HUES6 (cell line): ENCODE measurements around the gene MICAL2.

Experiments
- H3K27ac ChIP-seq: 2 replicates; pipeline ENCODE4 v1.7.0; 2013; ENCODE audit warnings: low read depth, mild to moderate bottlenecking, low read length, inconsistent platforms
- H3K27me3 ChIP-seq: 2 replicates; pipeline ENCODE4 v1.6.1; 2013; ENCODE audit warnings: low read length; ENCODE audit not compliant: control insufficient read depth, insufficient read depth
- H3K36me3 ChIP-seq: 2 replicates; pipeline ENCODE4 v1.6.1; 2013; ENCODE audit warnings: low read length; ENCODE audit not compliant: control insufficient read depth, insufficient read depth
- H3K4me1 ChIP-seq: 2 replicates; pipeline ENCODE4 v1.6.1; 2013; ENCODE audit warnings: low read length; ENCODE audit not compliant: control insufficient read depth, insufficient read depth
- H3K4me3 ChIP-seq: 2 replicates; pipeline ENCODE4 v1.5.1; 2013; ENCODE audit warnings: low read depth, low read length
- H3K9ac ChIP-seq: one replicate; pipeline ENCODE4 v1.6.1; 2013; ENCODE audit warnings: mild to moderate bottlenecking, low read length
- H3K9me3 ChIP-seq: 2 replicates; pipeline ENCODE4 v1.6.1; 2013; ENCODE audit warnings: low read depth, low read length; ENCODE audit not compliant: control insufficient read depth, insufficient read depth

MICAL2 gene

DNA sequence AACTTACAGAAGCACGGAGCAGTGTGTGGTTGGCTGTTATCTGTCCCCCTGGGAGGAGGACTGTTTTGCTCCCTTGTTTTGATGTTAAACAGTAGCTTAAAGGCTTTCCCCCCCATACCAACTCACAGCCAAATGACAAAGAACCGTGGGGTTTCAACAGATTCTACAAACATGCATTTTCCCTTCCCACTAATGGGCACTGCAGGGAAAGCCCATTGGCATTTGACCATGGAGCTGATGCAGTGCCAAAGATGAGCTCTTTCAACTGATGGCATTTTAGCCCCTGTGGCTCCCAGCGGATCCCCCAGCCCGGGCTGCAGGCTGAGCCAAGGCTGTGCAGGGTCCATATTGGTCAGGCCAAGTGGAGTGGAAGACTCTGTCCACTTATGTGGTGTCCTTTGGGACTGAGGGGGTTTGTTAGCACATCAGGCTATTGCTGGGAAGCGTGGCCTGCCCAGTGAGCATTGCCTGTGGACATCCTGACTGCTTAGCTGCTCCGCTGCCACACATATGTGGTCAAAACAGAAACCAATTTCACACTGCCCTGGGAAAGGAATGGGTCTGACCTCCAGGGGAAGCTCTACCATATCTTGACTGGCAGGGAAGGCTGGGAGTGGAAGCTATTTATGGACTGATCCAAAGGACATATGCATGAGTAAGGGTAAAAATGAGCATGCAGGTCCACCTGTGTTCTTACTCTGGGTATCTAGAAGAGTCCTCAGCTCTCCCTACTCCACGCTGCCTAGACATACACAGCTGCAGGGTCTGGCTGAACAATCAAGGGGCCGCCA is 150.5 kb downstream of the MICAL2 start:
- H3K27ac ChIP-seq: no peak overlapping the region
- no peak overlapping the region for H3K4me3 ChIP-seq
- H3K27me3 ChIP-seq: no peaks in the 10 kb centered on the region
- H3K4me1 ChIP-seq: peaks cover 9% of the 10 kb centered on the region; the same call in 1 of the 2 replicates
- H3K9me3 ChIP-seq: no peaks in the 10 kb centered on the region
- H3K36me3 ChIP-seq: no peaks in the 10 kb centered on the region
- H3K9ac ChIP-seq: no peak overlapping the region

DNA sequence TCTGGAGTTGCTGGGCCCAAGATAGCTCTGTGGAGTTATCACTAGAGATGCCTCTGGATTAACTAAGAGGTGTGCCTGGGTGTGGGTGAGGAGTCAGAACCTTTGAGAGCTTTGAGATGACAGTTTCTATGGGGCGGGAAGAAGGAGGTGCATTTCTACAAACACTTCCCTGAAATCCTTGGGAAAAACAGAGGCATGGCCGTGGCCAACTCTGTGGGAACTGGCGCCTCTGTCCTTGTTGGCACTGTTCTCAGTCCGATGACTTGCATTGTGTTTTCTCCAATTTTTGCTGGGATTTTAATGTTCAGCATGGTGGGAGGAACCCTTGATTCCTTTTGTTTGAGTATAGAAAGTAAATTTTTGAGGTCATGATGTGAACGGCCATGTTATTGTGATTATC is 151.2 kb downstream of the MICAL2 start:
- peaks cover 9% of the 10 kb centered on the region; the same call in 1 of the 2 replicates for H3K4me1 ChIP-seq
- no peaks in the 10 kb centered on the region for H3K9me3 ChIP-seq
- H3K9ac ChIP-seq: no peak overlapping the region
- H3K27me3 ChIP-seq: no peaks in the 10 kb centered on the region
- no peak overlapping the region for H3K27ac ChIP-seq
- no peak overlapping the region for H3K4me3 ChIP-seq
- H3K36me3 ChIP-seq: no peaks in the 10 kb centered on the region

DNA sequence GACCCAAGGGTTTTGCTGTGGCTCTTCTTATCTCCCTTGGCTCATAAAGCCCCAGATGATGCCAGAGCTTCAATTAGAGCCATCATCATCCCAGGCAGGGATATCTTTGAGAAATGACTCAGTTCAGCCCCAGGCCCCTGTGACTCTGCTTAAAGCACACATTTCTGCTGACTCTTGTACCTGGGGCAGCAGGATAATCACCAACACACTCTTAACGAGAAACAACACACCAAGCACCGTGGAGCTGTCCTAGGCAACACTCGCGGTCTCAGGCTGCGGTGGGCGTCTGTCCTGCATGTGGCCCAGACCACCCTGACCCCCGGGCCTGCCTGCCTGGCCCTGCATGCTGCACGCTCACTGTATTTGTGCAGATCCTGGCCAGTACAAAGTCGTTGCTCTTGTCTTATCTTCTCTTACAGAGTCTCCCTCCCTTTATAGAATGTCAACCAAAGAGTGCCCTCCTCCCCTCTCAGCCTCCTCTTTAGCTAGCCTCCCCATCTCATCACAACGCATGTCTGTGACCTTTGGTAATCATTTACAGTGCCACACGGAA is 152.8 kb downstream of the MICAL2 start:
- no peaks in the 10 kb centered on the region for H3K9me3 ChIP-seq
- H3K36me3 ChIP-seq: no peaks in the 10 kb centered on the region
- H3K9ac ChIP-seq: no peak overlapping the region
- H3K4me1 ChIP-seq: peaks cover 9% of the 10 kb centered on the region; the same call in 1 of the 2 replicates
- no peak overlapping the region for H3K27ac ChIP-seq
- no peak overlapping the region for H3K4me3 ChIP-seq
- no peaks in the 10 kb centered on the region for H3K27me3 ChIP-seq

DNA sequence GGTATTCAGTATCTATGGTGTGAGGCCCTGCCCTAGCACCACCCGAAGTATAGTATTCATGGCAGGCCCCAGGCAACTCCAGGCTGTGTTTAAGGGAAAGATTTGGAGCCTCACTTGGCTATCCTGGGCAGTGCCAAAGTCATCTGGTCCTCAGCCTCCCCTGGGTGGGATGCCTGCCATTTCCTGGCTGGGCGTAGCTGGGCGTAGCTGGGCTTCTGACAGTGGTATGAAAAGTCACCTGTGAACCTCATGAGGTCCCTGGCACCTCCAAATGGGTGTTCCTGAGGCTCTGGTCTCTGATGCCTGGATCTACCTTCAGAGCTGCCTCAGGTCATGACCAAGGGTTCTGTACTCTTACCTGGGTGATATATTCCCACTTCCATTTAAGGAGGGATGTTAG is 154.0 kb downstream of the MICAL2 start:
- Histone ChIP-seq H3K4me3 (no peak overlapping the region), H3K4me1 (peaks cover 15% of the 10 kb centered on the region; the same call in 1 of the 2 replicates), H3K27me3 (no peaks in the 10 kb centered on the region), H3K27ac (no peak overlapping the region), H3K36me3 (no peaks in the 10 kb centered on the region), H3K9me3 (no peaks in the 10 kb centered on the region), H3K9ac (no peak overlapping the region)

DNA sequence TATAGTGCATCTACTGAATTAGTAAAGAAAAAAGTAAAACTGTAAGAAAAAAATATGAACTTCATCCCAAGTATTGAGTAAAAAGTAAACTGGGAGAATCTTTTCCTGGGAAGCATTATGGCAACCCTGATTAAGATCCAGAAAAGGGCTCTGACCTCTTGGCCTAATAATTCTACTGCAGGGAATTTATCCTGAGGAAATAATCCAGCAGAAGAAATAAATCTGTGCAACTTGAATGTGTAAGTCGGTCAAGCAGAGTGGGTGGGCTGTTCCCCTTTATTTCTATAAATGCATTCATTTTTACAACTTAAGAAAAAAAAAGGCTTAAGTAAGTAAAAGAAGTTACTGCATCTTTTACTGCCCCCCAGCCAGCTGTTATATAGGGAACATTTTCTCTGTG is 155.7 kb downstream of the MICAL2 start:
- Histone ChIP-seq H3K9me3 (no peaks in the 10 kb centered on the region), H3K4me3 (no peak overlapping the region), H3K27me3 (no peaks in the 10 kb centered on the region), H3K27ac (no peak overlapping the region), H3K4me1 (peaks cover 7% of the 10 kb centered on the region; the same call in 1 of the 2 replicates), H3K9ac (no peak overlapping the region), H3K36me3 (no peaks in the 10 kb centered on the region)

DNA sequence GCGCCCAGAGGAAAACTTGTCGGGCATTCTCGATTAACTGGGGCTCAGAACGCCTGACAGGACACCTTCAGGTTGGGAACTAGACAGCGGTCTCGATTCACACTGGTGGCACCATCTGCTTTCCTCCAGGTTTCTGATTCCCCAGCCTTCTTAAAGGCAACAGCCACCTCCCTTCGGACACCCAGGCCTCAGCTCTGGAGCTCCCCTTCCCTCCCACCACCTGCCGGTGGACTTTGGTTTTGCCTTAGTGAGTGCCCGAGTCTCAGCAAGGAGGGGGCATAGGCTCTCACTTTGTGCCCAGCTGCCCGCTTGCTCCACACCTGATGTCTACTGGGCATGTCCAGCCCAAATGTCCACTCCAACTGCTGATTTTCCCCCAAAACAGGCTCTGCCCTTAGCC is 156.6 kb downstream of the MICAL2 start:
- Histone ChIP-seq H3K36me3 (no peaks in the 10 kb centered on the region), H3K27me3 (no peaks in the 10 kb centered on the region), H3K9me3 (no peaks in the 10 kb centered on the region), H3K4me1 (peaks cover 7% of the 10 kb centered on the region; the same call in 1 of the 2 replicates), H3K4me3 (no peak overlapping the region), H3K9ac (no peak overlapping the region), H3K27ac (no peak overlapping the region)

DNA sequence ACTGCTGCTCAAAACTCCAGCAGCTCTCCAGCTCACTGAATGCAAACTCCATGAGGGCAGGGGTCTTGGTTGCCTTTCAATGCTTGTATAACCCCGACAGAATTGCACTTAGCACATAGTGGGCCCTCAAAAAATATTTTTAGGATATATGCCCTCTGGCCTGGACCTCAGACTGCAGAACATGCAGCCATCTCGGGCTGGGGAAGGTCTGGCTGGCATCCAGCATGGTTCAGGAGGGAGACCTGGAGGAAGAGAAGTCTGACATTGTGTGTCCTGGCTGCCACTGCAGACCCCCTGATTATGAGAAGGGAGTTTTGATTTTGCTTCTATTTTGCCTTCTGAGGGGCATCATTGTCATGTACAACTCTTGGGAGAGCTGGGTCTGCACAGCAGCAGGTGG is 157.5 kb downstream of the MICAL2 start:
- H3K36me3 ChIP-seq: no peaks in the 10 kb centered on the region
- H3K9me3 ChIP-seq: no peaks in the 10 kb centered on the region
- H3K27ac ChIP-seq: no peak overlapping the region
- H3K9ac ChIP-seq: no peak overlapping the region
- peaks cover 7% of the 10 kb centered on the region; the same call in 1 of the 2 replicates for H3K4me1 ChIP-seq
- H3K4me3 ChIP-seq: no peak overlapping the region
- H3K27me3 ChIP-seq: no peaks in the 10 kb centered on the region

DNA sequence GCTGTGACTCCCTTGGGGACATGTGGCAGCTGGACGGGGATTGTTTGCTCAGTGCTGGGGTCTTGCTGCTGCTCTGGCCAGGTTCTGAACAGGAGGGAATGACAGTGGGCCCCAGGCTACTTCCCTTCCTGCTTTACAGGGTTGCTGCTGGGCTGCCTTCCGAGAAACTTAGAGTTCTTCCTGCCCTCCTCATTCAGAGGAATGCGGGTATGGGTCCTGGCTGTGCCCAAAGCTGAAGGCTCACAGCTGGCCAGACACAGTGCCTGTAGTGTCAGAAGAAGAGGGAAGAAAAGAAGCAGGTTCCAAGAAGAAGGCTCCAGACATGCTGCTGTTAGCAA is 158.7 kb downstream of the MICAL2 start:
- H3K27me3 ChIP-seq: no peaks in the 10 kb centered on the region
- no peak overlapping the region for H3K27ac ChIP-seq
- no peak overlapping the region for H3K4me3 ChIP-seq
- peaks cover 7% of the 10 kb centered on the region; the same call in 1 of the 2 replicates for H3K4me1 ChIP-seq
- no peaks in the 10 kb centered on the region for H3K36me3 ChIP-seq
- H3K9me3 ChIP-seq: no peaks in the 10 kb centered on the region
- no peak overlapping the region for H3K9ac ChIP-seq

DNA sequence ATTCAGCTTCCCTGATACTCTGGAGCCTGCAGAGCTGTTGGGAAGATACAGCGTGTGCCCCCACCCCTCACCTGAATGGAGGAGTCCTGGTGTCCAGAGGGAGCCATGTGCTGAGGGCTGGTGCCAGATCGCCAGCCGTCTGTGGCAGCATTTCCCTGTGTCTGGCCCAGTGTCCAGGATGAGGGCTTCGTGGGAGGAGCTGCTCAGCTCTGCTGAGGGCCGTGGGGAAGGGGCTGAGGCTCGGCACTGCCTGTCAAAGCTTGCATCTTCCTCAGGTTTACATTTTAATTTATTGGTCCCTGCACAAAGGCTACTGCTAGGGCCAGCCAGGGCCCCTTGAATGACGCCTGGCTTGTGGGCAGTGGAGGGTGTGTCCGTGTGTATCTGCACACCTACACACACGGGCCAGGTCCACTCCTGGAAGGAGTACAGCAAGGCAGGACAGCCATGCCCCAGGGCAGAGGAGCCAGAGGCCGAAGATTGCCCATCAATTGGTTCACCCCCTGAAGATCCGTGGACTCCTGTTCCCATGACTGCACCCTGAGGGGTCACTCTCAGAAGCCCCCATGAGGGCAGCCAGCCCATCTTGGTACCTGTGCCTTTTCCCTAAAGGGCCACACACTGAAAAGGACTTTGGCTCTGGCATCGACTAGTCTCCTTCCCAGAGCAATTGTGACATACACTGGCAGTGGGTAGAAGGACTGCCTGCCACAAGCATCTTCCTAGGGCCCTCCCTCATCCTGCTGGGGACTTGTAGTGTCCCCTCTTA is 159.2 kb downstream of the MICAL2 start:
- Histone ChIP-seq H3K9me3 (no peaks in the 10 kb centered on the region), H3K36me3 (no peaks in the 10 kb centered on the region), H3K27me3 (no peaks in the 10 kb centered on the region), H3K27ac (no peak overlapping the region), H3K9ac (no peak overlapping the region), H3K4me3 (no peak overlapping the region), H3K4me1 (peaks cover 7% of the 10 kb centered on the region; the same call in 1 of the 2 replicates)

DNA sequence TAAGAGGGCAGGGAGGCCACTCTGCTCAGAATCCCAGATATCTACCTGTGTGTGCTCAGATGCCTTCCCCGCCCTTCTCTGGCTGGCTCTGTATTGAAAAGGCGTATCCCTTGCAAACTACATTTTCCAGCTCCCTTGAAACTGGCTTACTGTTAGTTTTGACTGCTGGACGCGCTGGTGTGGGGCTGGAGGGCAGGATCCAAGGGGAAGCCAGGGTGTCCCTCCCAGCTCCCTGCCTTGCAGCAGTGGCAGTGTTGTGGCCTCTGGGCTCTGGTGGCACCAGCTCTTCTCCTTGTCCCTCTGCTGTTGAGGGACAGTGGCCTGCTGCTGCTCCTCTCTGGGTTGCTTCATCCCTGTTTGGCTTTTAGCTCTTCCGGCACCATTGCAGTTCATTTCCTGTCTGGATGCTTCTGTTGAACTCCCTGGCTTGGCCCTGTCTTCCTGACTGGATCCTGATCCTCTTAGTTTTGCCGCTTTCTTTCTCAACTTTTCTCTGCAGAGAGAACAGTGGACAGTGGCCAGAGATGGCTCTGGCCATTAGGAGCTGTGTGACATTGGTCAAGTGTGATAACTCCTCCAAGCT is 159.9 kb downstream of the MICAL2 start:
- Histone ChIP-seq H3K36me3 (no peaks in the 10 kb centered on the region), H3K4me3 (no peak overlapping the region), H3K4me1 (peaks cover 7% of the 10 kb centered on the region; the same call in 1 of the 2 replicates), H3K27me3 (no peaks in the 10 kb centered on the region), H3K9ac (no peak overlapping the region), H3K9me3 (no peaks in the 10 kb centered on the region), H3K27ac (no peak overlapping the region)

DNA sequence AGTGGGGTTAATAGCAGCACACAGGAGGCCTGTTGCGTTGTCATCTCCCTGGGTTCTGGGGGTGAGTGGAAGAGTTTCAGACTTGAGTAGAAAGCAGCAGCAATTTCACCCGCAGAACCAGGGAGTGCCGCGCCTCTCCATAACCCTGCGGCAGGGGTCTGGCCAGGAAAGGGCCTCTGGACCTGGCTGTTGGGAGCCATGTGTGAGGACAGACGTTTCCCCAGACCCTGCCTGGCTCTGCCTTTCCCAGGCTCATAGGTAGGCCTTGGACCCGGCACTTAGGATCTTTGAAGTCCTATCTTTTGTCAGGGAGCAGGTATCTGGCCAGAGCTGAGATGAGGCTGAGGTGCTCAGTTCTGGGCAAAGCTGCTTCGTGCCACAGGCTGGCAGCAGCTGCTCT is 160.4 kb downstream of the MICAL2 start:
- H3K4me1 ChIP-seq: peaks cover 7% of the 10 kb centered on the region; the same call in 1 of the 2 replicates
- no peak overlapping the region for H3K4me3 ChIP-seq
- no peaks in the 10 kb centered on the region for H3K36me3 ChIP-seq
- no peak overlapping the region for H3K9ac ChIP-seq
- no peaks in the 10 kb centered on the region for H3K27me3 ChIP-seq
- no peak overlapping the region for H3K27ac ChIP-seq
- H3K9me3 ChIP-seq: no peaks in the 10 kb centered on the region
